OCI-LY7 (cell line): Measurements from ENCODE around the gene ULK1.

Experiments
- CTCF ChIP-seq: fragments of 200-600 bp; sonication (generic); conservative IDR thresholded peaks from 2 replicates; pipeline ENCODE4 v1.5.1; 2014; ENCODE audit warnings: mild to moderate bottlenecking, antibody characterized with exemption, low read length, moderate library complexity, mixed read lengths
- EZH2phosphoT487 ChIP-seq: fragments of 200-600 bp; sonication (generic); IDR thresholded peaks from 2 replicates; pipeline ENCODE4 v1.6.1; 2018; ENCODE audit warnings: low read depth, borderline replicate concordance, mild to moderate bottlenecking, mixed run types, antibody characterized with exemption, low read length, moderate library complexity, mixed read lengths

GRCh38 chr12:131865180-131865875 is 29.1 kb upstream of the ULK1 start:
- no peak for TF ChIP-seq CTCF
- no peak for TF ChIP-seq EZH2phosphoT487
